Measurements from ENCODE around the gene TNFAIP3. TPM values are rescaled to one million over a fixed set of nuclear protein-coding genes. Genes with fewer than 3 reads are reported as not detected.
"Not testable (repeated sequence)": the region's sequence is repeated elsewhere in the genome, so short reads cannot be mapped to it uniquely, and the experiment has no call there.

The TNFAIP3 gene
- total and polyA plus RNA-seq, 2 donors (not counting 3 experiments of a cell fraction or from before 2014, with no cell fraction given) = 4.0 to 8.6 TPM

- POLR2A ChIA-PET = no interaction called here
- no peak for FAIRE-seq
- dilution Hi-C loops (cut with MboI; ENCODE audit: extremely low pct_ligation_motif_present, low sequenced_read_pairs) = no loop called here
- H3K27ac ChIP-seq (ENCODE audit: insufficient read depth, low read depth, low read length) = no peak overlapping the region
- no peak overlapping the region for H3K4me2 ChIP-seq (ENCODE audit: insufficient read depth, low read length)
- no peaks in the 10 kb centered on the region for H3K36me3 ChIP-seq (ENCODE audit: control insufficient read depth in 2 of 2, extremely low read depth in 1 of 2, insufficient read depth in 2 of 2, low read length in 2 of 2)
- intact Hi-C loops (cut with micrococcal nuclease) = no loop called here
- H2AFZ ChIP-seq (ENCODE audit: low read depth, low read length) = no peak overlapping the region
- no peaks in the 10 kb centered on the region for H3K9me1 ChIP-seq (replicated peaks; ENCODE audit: control insufficient read depth, extremely low read depth, insufficient read depth, low read length)
- H3K9me3 ChIP-seq (replicated peaks; ENCODE audit: control insufficient read depth, insufficient read depth, low read length) = no peaks in the 10 kb centered on the region
- CTCF ChIA-PET = interaction anchor here (0.7 to 1.1 kb wide), 3 partner anchors 12 to 23 kb away, joined by 3 to 5 read pairs (median 4); no protein-coding TSS in a partner anchor
- H4K20me1 ChIP-seq (replicated peaks; ENCODE audit: control insufficient read depth, extremely low read depth, insufficient read depth, low read length) = no peaks in the 10 kb centered on the region
- no TSS peak for BruUV-seq (replicated peaks)
- H3K9ac ChIP-seq (replicated peaks; ENCODE audit: extremely low read depth, insufficient read depth, low read length) = no peak overlapping the region
- no peaks in the 10 kb centered on the region for H3K27me3 ChIP-seq (ENCODE audit: control insufficient read depth in 2 of 2, insufficient read depth in 2 of 2, low read length in 2 of 2)
- no peak for DNase-seq (ENCODE audit: low read depth, low spot score)
- no peaks in the 10 kb centered on the region for H3K4me1 ChIP-seq (ENCODE audit: control insufficient read depth, extremely low read depth, insufficient read depth, low read length)
- no peaks in the 10 kb centered on the region for H3K79me2 ChIP-seq (ENCODE audit: control insufficient read depth, insufficient read depth, low read length)
- no peak overlapping the region for H3K4me3 ChIP-seq (replicated peaks in 1 of 3; ENCODE audit: insufficient read depth in 1 of 3, low read depth in 1 of 3, low read length in 3 of 3)
- TF ChIP-seq GATA2 (IDR thresholded peaks at IDR 0.05; ENCODE audit: insufficient read depth, insufficient read length, low read depth, low read length) (no peak), JUN (IDR thresholded peaks at IDR 0.05; ENCODE audit: borderline replicate concordance, insufficient read depth, insufficient read length, low read depth) (no peak), EZH2 (IDR thresholded peaks at IDR 0.05; ENCODE audit: borderline replicate concordance, low read depth, low read length, severe bottlenecking) (no peak), POLR2A (IDR thresholded peaks at IDR 0.05; ENCODE audit: low read depth, low read length) (no peak), CTCF (IDR thresholded peaks at IDR 0.05; ENCODE audit: extremely low read depth in 1 of 2, insufficient read depth in 1 of 2, low read depth in 1 of 2, low read length in 2 of 2) (no peak), POLR2AphosphoS5 (IDR thresholded peaks at IDR 0.05; ENCODE audit: insufficient read depth, low read depth, low read length) (no peak), MYC (IDR thresholded peaks at IDR 0.05; ENCODE audit: low read depth, low read length) (no peak), FOS (IDR thresholded peaks at IDR 0.05; ENCODE audit: borderline replicate concordance, insufficient read depth, low read length) (no peak), MAX (IDR thresholded peaks at IDR 0.05; ENCODE audit: insufficient read depth, insufficient read length) (no peak)
These were observed 26.7 kb downstream of the TNFAIP3 start for GRCh38 chr6:137893726-137894125.

- intact Hi-C loops (cut with micrococcal nuclease); FAIRE-seq; H3K9me3 ChIP-seq (replicated peaks; ENCODE audit: control insufficient read depth, insufficient read depth, low read length); H3K4me3 ChIP-seq (replicated peaks in 1 of 3; ENCODE audit: insufficient read depth in 1 of 3, low read depth in 1 of 3, low read length in 3 of 3); H3K79me2 ChIP-seq (ENCODE audit: control insufficient read depth, insufficient read depth, low read length); H3K36me3 ChIP-seq (ENCODE audit: control insufficient read depth in 2 of 2, extremely low read depth in 1 of 2, insufficient read depth in 2 of 2, low read length in 2 of 2); H3K27ac ChIP-seq (ENCODE audit: insufficient read depth, low read depth, low read length); H3K9me1 ChIP-seq (replicated peaks; ENCODE audit: control insufficient read depth, extremely low read depth, insufficient read depth, low read length); H3K4me1 ChIP-seq (ENCODE audit: control insufficient read depth, extremely low read depth, insufficient read depth, low read length); H2AFZ ChIP-seq (ENCODE audit: low read depth, low read length); BruUV-seq (replicated peaks); H3K27me3 ChIP-seq (ENCODE audit: control insufficient read depth in 2 of 2, insufficient read depth in 2 of 2, low read length in 2 of 2); POLR2A ChIA-PET; DNase-seq (ENCODE audit: low read depth, low spot score); dilution Hi-C loops (cut with MboI; ENCODE audit: extremely low pct_ligation_motif_present, low sequenced_read_pairs); H4K20me1 ChIP-seq (replicated peaks; ENCODE audit: control insufficient read depth, extremely low read depth, insufficient read depth, low read length); H3K4me2 ChIP-seq (ENCODE audit: insufficient read depth, low read length); H3K9ac ChIP-seq (replicated peaks; ENCODE audit: extremely low read depth, insufficient read depth, low read length): not testable (repeated sequence)
- CTCF ChIA-PET = interaction anchor here (1.1 kb wide), 1 partner anchor 13 kb away, joined by 5 read pairs; no protein-coding TSS in a partner anchor
These were observed 27.3 kb downstream of the TNFAIP3 start for GRCh38 chr6:137894378-137894777.
